ENCODE measurements around the gene ARHGAP22.

Gene ARHGAP22

DNA sequence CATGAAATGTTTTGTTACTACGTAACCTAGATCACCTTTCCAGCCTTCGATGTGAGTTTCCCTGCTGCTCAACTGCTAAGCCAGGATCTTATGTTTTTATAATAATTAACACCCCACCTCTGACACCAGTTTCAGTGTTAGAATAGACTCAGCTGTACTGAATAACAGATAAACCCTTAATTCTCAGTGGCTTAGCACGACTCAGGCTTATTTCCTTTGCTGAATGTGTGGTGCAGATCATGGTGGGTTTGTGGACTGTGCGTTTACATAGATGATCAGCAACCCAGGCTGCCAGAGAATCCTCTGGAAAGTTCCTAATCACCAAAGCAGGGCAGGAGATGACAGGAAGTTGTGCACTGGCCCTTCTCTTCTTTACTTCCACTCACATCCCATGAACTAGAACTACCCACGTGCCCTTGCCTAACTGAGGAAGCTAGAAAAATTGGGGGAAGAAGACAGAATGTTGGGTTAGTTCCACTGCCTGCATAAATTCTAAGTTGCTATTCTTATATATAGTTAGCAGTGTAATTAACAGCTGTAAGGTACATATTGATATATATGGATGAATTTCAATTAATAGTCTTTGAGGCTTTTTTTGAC lies 186.6 kb downstream of the ARHGAP22 start:
- DNase-seq (ENCODE audit: low spot score) = no peak

DNA sequence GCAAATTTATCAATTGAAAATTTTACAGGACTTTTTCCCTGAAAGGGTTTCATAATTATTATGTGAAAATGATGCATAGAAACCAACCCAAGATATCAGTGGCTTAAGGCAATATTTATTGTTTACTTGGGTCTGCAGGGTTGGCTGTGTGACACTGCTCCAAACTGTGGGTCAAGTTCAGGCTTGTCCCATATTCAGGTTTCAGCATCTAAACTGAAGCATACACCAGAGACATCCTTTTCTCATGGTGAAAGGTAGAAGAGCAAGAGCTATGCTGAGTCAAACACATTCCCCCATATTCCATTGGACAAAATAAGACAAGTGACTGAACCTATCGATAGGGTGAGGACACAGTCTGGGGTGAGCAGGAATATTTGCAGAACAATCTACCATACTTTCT lies 187.5 kb downstream of the ARHGAP22 start:
- no peak for DNase-seq (ENCODE audit: low spot score)

DNA sequence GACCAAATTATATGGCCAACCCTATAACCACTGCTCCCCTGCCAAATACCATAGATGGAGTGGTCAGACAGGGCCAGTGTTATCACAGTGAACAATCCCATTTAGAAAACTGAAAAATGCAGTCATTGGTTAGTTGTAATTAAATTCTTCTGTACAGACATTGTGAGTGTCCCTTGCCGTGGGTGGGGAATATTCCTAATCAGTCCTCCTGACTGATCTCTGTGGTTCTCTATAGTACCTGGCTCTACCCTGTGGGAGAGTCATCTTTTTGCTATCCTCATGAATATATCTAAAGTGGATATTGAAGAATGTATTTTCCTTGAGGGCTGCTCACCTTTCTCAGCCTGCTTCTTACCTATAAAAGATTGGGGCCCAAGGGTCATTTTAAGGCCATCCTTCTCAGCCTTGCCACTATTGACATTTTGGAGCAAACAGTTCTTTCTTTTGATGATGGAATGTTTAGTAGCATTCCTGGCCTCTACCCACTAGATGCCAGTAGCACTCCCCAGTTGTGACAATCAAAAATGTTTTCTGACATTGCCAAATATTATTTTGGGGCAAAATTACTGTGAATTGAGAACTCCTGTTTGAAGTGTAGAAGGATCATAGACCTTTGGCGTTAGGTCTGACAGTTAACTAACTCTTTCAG lies 188.2 kb downstream of the ARHGAP22 start:
- no peak for DNase-seq (ENCODE audit: low spot score)

DNA sequence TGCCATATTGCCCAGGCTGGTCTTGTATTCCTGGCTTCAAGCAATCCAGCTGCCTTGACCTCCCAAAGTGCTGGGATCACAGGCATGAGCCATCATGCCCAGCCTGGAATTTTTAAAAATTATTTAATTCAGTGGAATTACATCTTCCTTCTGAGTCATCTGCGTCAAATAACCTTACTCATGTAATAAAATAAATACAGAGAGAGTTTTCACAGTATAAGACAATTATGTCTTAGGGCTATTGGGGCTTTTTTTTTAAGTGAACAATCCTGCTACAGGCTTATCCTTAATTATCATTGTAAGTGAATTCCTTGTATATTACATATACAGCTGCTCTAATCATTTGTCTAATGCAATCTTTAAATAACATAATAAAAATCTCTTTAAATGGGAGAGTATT lies 190.1 kb downstream of the ARHGAP22 start:
- DNase-seq (ENCODE audit: low spot score) = no peak

DNA sequence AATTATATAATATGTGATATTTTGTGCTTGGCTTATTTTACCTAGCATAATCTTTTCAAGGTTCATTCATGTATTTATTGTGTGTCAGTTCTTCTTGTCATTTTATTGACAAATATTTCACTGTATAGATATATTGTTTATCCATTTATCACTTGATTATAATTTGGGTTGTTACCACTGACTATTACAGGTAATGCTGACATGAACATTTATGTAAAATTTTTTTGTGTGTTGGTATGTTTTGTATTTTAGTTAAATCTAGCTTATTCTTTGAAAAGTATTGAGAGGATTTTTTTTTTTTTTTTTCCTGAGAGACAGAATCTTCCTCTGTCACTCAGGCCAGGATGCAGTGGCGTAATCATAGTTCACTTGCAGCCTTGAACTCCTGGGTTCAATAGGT lies 190.7 kb downstream of the ARHGAP22 start:
- DNase-seq (ENCODE audit: low spot score) = no peak

DNA sequence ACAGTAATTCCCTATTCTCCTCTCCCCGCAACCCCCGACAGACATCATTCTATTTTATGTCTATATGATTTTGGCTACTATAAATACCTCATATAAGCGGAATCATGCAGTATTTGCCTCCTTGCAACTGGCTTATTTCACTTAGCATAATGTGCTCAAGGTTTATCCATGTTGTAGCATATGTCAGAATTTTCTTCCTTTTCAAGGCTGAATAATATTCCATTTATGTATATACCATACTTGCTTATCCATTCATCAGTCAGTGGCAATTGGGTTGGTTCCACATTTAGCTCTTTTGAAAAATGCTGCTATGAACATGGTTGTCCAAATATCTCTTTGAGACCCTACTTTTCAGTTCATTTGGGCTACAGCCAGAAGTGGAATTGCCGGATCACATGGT lies 191.9 kb downstream of the ARHGAP22 start:
- no peak for DNase-seq (ENCODE audit: low spot score)

DNA sequence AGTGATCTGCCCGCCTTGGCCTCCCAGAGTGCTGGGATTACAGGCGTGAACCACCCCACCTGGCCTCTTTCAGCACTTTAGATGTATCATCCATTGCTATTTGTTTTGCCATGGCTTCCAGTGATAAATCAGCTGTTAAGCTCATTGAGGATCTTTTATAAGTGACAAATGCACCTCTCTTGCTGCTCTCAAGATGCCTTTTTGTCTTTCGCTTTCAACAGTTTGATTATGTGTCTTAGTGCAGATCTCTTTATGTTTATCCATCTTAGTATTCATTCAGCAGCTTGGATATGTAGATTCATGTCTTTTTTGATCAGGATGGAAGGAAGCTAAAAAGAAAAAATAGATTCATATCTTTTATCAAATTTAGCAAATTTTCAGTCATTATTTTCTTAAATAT lies 192.8 kb downstream of the ARHGAP22 start:
- no peak for DNase-seq (ENCODE audit: low spot score)

DNA sequence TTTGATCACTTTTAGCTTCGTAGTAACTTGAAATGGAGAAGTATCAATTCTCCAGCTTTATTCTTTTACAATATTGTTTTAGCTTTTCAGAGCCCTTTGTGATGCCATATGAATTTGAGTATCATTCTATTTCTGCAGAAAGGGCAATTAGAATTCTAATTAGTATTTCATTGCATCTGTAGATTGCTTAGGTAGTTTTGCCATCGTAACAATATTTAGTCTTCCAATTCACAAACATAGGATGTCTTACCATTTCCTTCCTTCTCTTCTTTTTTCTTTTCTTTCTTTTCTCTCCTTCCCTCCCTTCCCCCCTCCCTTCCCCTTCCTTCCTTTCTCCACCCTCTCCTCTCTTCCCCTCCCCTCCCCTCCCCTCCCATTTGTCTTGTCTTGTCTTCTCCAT lies 193.4 kb downstream of the ARHGAP22 start:
- no peak for DNase-seq (ENCODE audit: low spot score)

DNA sequence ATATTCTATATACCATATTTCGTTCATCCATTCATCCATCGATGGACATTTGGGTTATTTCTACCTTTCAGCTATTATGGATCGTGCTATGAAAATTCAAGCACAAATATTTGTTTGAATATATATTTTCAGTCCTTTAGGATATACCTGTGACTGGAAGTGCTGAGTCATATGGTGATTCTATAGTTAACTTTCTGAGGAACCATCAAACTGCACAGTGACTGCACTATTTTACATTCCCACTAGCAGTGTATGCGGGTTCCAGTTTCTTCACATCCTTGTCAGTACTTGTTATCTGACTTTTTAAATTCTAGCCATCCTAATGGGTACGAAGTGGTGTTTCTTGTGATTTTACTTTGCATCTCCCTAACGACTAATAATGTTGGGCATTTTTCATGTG lies 194.4 kb downstream of the ARHGAP22 start:
- DNase-seq (ENCODE audit: low spot score) = no peak

DNA sequence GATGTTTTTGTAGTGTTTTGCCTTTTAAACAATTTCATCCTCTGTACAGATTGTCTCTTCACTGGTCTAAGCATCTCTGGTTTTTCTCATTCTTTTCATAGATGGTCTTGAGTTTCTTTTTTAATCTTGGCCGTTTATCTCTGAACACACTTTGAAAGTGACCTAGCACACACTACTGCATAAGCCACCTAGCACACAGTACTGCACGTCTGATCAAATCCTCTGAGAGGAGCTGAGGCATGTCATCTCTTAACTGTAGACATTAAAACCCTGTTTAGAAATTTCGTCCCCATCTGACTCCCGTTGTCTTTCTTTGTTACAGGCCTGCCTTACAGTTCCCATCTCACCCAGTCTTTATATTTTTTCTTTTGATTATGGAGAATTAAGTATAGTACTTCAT lies 198.2 kb downstream of the ARHGAP22 start:
- DNase-seq (ENCODE audit: low spot score) = no peak

DNA sequence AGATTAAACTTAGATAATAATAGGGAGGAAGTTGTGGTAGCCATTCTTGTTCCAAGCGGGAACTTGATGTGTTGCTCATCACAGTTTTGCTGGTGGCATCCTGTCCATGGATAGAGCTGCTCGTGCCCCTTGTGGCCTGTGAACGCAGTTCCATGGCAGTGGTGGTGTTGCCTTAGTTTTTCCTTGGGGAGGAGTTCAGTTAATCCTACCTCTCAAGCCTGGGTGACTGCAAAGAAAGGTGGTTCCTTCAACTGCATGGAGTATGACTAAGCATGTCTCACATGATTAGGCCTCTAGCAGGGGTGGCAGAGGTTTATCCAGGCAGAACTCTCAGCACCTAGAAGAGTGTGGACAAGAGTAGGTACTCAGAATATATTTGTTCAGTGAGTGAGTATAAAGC lies 198.7 kb downstream of the ARHGAP22 start:
- DNase-seq (ENCODE audit: low spot score) = no peak

DNA sequence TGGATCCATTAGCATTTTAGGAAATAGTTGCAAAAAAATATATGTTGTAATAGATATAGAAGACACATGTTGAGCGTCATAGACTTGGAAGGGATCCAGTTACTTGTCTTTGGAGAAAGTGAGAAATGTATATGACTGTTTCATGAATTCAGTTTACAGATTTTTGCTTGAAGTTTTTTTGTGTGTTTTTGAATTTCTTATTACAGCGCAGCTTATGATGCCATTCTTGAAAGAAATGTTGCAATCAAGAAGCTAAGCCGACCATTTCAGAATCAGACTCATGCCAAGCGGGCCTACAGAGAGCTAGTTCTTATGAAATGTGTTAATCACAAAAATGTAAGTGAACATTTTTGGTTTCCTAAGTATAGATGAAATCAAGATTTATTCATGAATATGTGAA lies 200.2 kb downstream of the ARHGAP22 start:
- DNase-seq (ENCODE audit: low spot score) = no peak

DNA sequence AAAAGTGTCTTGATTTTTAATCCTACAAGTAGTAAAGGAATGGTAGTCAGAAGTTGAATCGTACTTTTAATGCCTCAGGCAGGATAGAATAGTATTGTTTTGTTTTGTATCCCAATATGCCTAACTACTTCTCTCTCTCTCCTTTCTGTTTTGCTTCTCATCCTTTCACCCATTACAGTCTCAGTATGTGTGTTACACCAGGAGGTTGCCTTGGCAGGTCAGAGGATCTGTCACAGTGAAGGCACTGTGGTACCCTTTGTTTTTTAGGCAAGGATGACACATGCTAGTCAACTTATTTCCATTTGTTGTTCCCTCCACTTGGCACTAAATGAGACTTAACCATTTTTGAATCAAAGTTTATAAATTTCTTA lies 204.0 kb downstream of the ARHGAP22 start:
- no peak for DNase-seq (ENCODE audit: low spot score)

DNA sequence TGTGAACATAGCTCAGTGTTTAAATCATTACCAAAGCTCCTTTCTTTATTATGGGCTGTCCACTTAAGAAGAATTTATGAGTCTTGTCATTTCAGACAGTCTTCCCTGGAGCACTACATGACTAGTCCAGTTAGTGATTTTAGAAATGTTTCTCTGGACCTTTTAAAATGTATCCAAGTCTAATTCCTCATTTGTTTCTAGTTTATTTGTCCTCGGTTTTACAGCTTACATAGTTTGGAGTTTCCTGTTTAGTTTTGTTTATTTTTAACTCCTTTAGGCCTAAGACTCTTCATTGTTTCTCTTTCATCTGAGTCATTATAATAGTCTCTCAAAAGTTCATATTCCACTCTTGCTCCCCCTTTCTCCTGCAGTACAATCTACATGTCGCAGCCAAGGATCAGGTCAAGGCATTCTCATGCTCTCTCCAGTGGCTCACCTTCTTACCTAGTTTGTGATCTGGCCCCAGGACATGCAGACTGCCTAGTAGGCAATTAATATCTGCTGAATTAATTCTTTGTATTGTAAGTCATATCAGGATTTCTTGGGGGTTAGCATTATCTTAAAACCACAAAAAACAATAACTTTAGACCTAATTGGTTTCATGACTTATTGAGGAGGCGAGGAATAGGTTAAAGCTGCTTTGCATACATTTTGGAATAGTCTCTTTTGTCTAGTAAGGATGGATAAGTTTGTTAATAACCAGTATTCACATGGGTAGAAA lies 204.6 kb downstream of the ARHGAP22 start:
- DNase-seq (ENCODE audit: low spot score) = no peak

DNA sequence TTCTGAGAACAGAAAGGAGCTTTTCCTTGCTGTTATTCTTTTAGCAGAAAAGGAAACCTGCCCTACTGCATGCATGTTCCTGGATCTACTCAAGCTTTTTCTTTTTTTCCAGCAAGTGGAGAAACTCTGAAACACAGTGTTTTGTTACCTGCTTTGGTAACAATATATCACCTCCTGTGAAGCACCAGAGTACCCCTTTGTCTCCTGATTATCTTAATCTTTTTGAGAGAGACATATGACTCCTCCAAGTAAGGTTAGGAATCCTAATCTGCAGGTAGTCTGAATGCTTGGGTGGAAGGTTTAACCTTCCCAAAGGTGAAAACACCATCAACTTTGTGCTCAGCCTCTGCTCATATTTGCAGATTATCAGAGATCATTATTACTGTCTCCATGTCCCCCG lies 205.3 kb downstream of the ARHGAP22 start:
- no peak for DNase-seq (ENCODE audit: low spot score)

DNA sequence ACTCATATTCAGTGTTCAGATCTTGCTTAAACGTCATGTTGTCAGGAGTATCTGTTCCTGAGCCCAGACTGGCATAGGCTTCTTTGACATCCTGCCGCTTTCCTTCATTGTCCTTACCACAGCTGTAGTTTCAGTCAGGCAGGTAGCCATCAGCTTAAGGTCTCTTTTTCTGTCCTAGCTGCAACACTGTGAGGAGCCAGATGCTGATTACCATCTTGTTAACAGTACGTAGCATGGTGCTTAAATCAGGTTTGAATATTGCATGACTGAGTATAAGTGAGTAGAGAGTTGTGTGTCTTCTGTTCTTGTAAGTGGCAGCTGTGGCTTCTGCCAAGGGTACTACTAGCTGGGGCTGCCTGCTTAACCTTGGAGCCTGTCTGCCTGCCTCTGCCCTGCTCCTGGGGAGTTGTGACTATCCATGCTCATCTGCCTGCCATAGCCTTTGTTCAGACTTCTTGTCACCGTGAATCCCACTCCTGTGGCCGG lies 205.8 kb downstream of the ARHGAP22 start:
- DNase-seq (ENCODE audit: low spot score) = no peak

DNA sequence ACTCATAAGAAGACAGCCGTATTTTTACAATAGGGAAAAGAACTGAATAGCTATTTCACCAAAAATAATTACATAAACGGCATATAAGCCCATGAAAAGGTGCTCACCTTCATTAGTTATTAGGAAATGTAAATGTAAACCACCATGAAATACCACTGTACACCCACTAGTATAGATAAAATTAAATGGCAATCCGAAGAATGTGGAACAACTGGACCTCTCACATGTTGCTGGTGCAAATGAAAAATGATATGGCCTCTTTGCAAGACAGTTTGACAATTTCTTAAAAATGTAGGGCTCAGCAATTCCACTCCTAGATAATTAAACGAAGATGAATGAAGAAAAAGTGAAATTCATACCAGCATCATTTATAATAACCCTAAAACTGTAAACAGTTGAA lies 206.6 kb downstream of the ARHGAP22 start:
- DNase-seq (ENCODE audit: low spot score) = no peak
